IMR-90 (cell line): Measurements from ENCODE around the gene CFAP210. TPM values are rescaled to one million over a fixed set of nuclear protein-coding genes. Genes with fewer than 3 reads are reported as not detected.
"Not testable (repeated sequence)": the region's sequence is repeated elsewhere in the genome, so short reads cannot be mapped to it uniquely, and the experiment has no call there.

Experiments used
- ATAC-seq: fragments of 200-7000 bp; cut with Tn5 transposase; 2 replicates; pipeline ENCODE4 v1.9.1; 2020; ENCODE audit warnings: low read depth, mild to moderate bottlenecking, moderate library complexity
- BruUV-seq: library from RNA; stranded (reverse); fragments of 400-500 nt; replicated peaks from 2 replicates; lab custom pipeline; 2021; lab: Mats Ljungman, UMichigan
- CTCF ChIA-PET: fragments of 300-600 bp; formaldehyde crosslinking; extraction: SDS; loops from one replicate; lab custom pipeline; 2021; ENCODE audit warnings: antibody characterized with exemption; lab: Yijun Ruan, JAX
- POLR2A ChIA-PET: fragments of 300-600 bp; sonication (Branson Sonifier 250); formaldehyde crosslinking; loops from one replicate; lab custom pipeline; 2022; ENCODE audit warnings: antibody characterized with exemption; ENCODE audit not compliant: unreplicated experiment; lab: Charles Lee
- DNase-seq: peaks from one replicate; pipeline ENCODE4 v3.0.0; 2013
- H2AFZ ChIP-seq: replicated peaks from 2 replicates; pipeline ENCODE3; 2013; ENCODE audit warnings: low read length, mild to moderate bottlenecking; ENCODE audit not compliant: poor library complexity
- H2AK5ac ChIP-seq: 2 replicates; pipeline ENCODE4 v1.6.1; 2013; ENCODE audit warnings: low read depth, low read length, inconsistent platforms
- H2AK9ac ChIP-seq: replicated peaks from 2 replicates; pipeline ENCODE3; 2013; ENCODE audit warnings: mild to moderate bottlenecking, low read depth, low read length, moderate library complexity; ENCODE audit not compliant: poor library complexity
- H2BK120ac ChIP-seq: 2 replicates; pipeline ENCODE4 v1.6.1; 2013; ENCODE audit warnings: low read depth, low read length, inconsistent platforms
- H2BK15ac ChIP-seq: 3 replicates; pipeline ENCODE4 v1.6.1; 2013; ENCODE audit warnings: low read depth, low read length, inconsistent platforms
- H2BK20ac ChIP-seq: 2 replicates; pipeline ENCODE4 v1.6.1; 2013; ENCODE audit warnings: low read depth, mild to moderate bottlenecking, inconsistent platforms, low read length, moderate library complexity
- H2BK5ac ChIP-seq: 2 replicates; pipeline ENCODE4 v1.6.1; 2013; ENCODE audit warnings: mild to moderate bottlenecking, low read depth, low read length, inconsistent platforms; ENCODE audit not compliant: poor library complexity, severe bottlenecking
- H3K14ac ChIP-seq: replicated peaks from 2 replicates; pipeline ENCODE4 v1.6.1; 2013; ENCODE audit warnings: low read depth, low read length, inconsistent platforms
- H3K18ac ChIP-seq: 2 replicates; pipeline ENCODE4 v1.6.1; 2013; ENCODE audit warnings: low read depth, low read length, control low read depth
- H3K23ac ChIP-seq: 2 replicates; pipeline ENCODE4 v1.6.1; 2013; ENCODE audit warnings: low read depth, low read length, inconsistent platforms
- H3K27ac ChIP-seq: 2 replicates; pipeline ENCODE4 v1.5.1; 2013; ENCODE audit warnings: mild to moderate bottlenecking, control low read depth, low read length; ENCODE audit not compliant: insufficient read depth
- H3K27me3 ChIP-seq: 2 replicates; pipeline ENCODE4 v1.6.1; 2013; ENCODE audit warnings: low read length; ENCODE audit not compliant: control insufficient read depth, insufficient read depth
- H3K36me3 ChIP-seq: 2 replicates; pipeline ENCODE4 v1.6.1; 2013; ENCODE audit warnings: low read length, mixed read lengths; ENCODE audit not compliant: control insufficient read depth, insufficient read depth
- H3K4ac ChIP-seq: 2 replicates; pipeline ENCODE4 v1.6.1; 2013; ENCODE audit warnings: low read depth, low read length, inconsistent platforms
- H3K4me1 ChIP-seq: 2 replicates; pipeline ENCODE4 v1.6.1; 2013; ENCODE audit warnings: low read length, mixed read lengths; ENCODE audit not compliant: control insufficient read depth, insufficient read depth
- H3K4me2 ChIP-seq: 2 replicates; pipeline ENCODE4 v1.6.1; 2013; ENCODE audit warnings: low read depth, mild to moderate bottlenecking, control low read depth, low read length, moderate library complexity
- H3K4me3 ChIP-seq: 2 replicates; pipeline ENCODE4 v1.5.1; 2013; ENCODE audit warnings: low read depth, mild to moderate bottlenecking, control low read depth, low read length, moderate library complexity; ENCODE audit not compliant: insufficient read depth
- H3K56ac ChIP-seq: 2 replicates; pipeline ENCODE4 v1.6.1; 2013; ENCODE audit warnings: low read length, inconsistent platforms; ENCODE audit not compliant: insufficient read depth; ENCODE audit errors: extremely low read depth
- H3K79me1 ChIP-seq, 2 experiments: 2 replicates each; pipeline ENCODE4 v1.6.1; 2013; ENCODE audit warnings: low read length in 2 of 2, inconsistent platforms in 1 of 2, low read depth in 1 of 2
- H3K9ac ChIP-seq: 2 replicates; pipeline ENCODE4 v1.6.1; 2013; ENCODE audit warnings: low read depth, low read length, control low read depth
- H3K9me1 ChIP-seq: 2 replicates; pipeline ENCODE4 v1.6.1; 2013; ENCODE audit warnings: low read length, inconsistent platforms; ENCODE audit not compliant: insufficient read depth
- H3K9me3 ChIP-seq: 2 replicates; pipeline ENCODE4 v1.6.1; 2013; ENCODE audit warnings: low read length; ENCODE audit not compliant: control insufficient read depth, insufficient read depth
- H4K20me1 ChIP-seq: 2 replicates; pipeline ENCODE4 v1.6.1; 2013; ENCODE audit warnings: low read length, inconsistent platforms; ENCODE audit not compliant: insufficient read depth
- H4K5ac ChIP-seq: 2 replicates; pipeline ENCODE4 v1.6.1; 2013; ENCODE audit warnings: mild to moderate bottlenecking, low read depth, low read length, control low read depth
- H4K8ac ChIP-seq, 2 experiments: 2 replicates each; pipeline ENCODE4 v1.6.1; 2013; ENCODE audit warnings: low read depth in 2 of 2, low read length in 2 of 2, control low read depth in 1 of 2, inconsistent platforms in 1 of 2
- H4K91ac ChIP-seq: 2 replicates; pipeline ENCODE4 v1.6.1; 2013; ENCODE audit warnings: low read depth, low read length, inconsistent platforms; ENCODE audit not compliant: insufficient read depth
- WGBS, 2 experiments: methylation state at CpG; one replicate each; pipeline versions ENCODE4 v1.1.5 to v1.1.7; 2013; ENCODE audit warnings: missing lambda C conversion rate in 2 of 2; ENCODE audit not compliant: insufficient read length in 1 of 2; ENCODE audit errors: extremely low coverage in 2 of 2; 5-methylcytosine and 5-hydroxymethylcytosine counted together
- dilution Hi-C: fragments of 300-500 bp; cut with HindIII; formaldehyde crosslinking; loops from one replicate; pipeline ENCODE4 v1.14.3; 2018; ENCODE audit warnings: low sequenced_read_pairs; ENCODE audit not compliant: unreplicated experiment
- in situ Hi-C: fragments of 300-500 bp; cut with MboI; formaldehyde crosslinking; loops from 3 replicates; pipeline ENCODE4 v1.14.3; 2019; ENCODE audit warnings: low sequenced_read_pairs, inconsistent platforms, mixed read lengths
- intact Hi-C: fragments of 100-400 bp; cut with micrococcal nuclease; formaldehyde crosslinking; loops from 2 replicates; pipeline ENCODE4 v1.10.0; 2022
- polyA plus RNA-seq, 3 experiments: library from polyadenylated mRNA; depleted of rRNA; stranded (reverse); fragments of >200 nt; gene quantifications; 2 replicates each; pipeline ENCODE4 v1.2.3, GENCODE V29; 2012; ENCODE audit warnings: low replicate concordance in 1 of 3
- total RNA-seq: library from RNA; depleted of rRNA; stranded (reverse); fragments of >200 nt; gene quantifications from 2 replicates; pipeline ENCODE4 v1.2.3, GENCODE V29; 2012

The CFAP210 gene
- total and polyA plus RNA-seq, 2 of the 4 experiments (the other 2 are of a cell fraction) = not detected

- BruUV-seq, dilution Hi-C loops, H4K8ac ChIP-seq, H2AK9ac ChIP-seq, POLR2A ChIA-PET, H2BK5ac ChIP-seq, H2AK5ac ChIP-seq, H2BK120ac ChIP-seq, H3K9ac ChIP-seq, H2BK15ac ChIP-seq, H4K20me1 ChIP-seq, H3K4me3 ChIP-seq, H2AFZ ChIP-seq, H3K4ac ChIP-seq, H3K9me1 ChIP-seq, H3K23ac ChIP-seq, in situ Hi-C loops, H3K36me3 ChIP-seq, H3K18ac ChIP-seq, H3K27me3 ChIP-seq, H3K56ac ChIP-seq, H4K91ac ChIP-seq, H3K79me1 ChIP-seq, H3K27ac ChIP-seq, H3K4me1 ChIP-seq, H4K5ac ChIP-seq, H3K4me2 ChIP-seq, intact Hi-C loops, H3K9me3 ChIP-seq, DNase-seq, ATAC-seq, H3K14ac ChIP-seq, H2BK20ac ChIP-seq: not testable (repeated sequence)
- CTCF ChIA-PET = interaction anchor here (0.6 kb wide), 1 partner anchor 96 kb away, joined by 5 read pairs; no protein-coding TSS in a partner anchor
- WGBS, 2 experiments = no CpG with 5 or more reads among the region's 2 CpGs
These were observed 5.0 kb upstream of the CFAP210 start for GRCh38 chr2:169699173-169699572.
